HL-60 (cell line): ENCODE results near the gene USP35.

Source experiments
- CTCF ChIP-seq: IDR thresholded peaks from one replicate; pipeline ENCODE4 v1.5.1; 2011; ENCODE audit warnings: low read length, control low read depth, inconsistent platforms; ENCODE audit not compliant: insufficient read depth
- GABPA ChIP-seq: IDR thresholded peaks from 2 replicates; pipeline ENCODE4 v1.6.1; 2012; ENCODE audit warnings: low read depth
- POLR2AphosphoS5 ChIP-seq: IDR thresholded peaks from 2 replicates; pipeline ENCODE4 v1.6.1; 2012; ENCODE audit warnings: low read depth
- SPI1 ChIP-seq: IDR thresholded peaks from 2 replicates; pipeline ENCODE4 v1.6.1; 2012; ENCODE audit warnings: low read depth, mild to moderate bottlenecking, borderline replicate concordance

- TF ChIP-seq CTCF (no peak), SPI1 (no peak), POLR2AphosphoS5 (no peak), GABPA (no peak)
Observed at GRCh38 chr11:78216571-78217287, 28.0 kb downstream of the USP35 start.
